ENCODE measurements around the gene VPS13C.
A peak's percentile ranks its signal among the peaks of the same experiment; 100 is the strongest.

Gene VPS13C

GRCh38 chr15:61921093-61921492, 139.2 kb downstream of the VPS13C start:
- no peak for DNase-seq

- no peak for DNase-seq
Observed at GRCh38 chr15:61917457-61917856, 142.8 kb downstream of the VPS13C start.

GRCh38 chr15:61916104-61916503, 144.1 kb downstream of the VPS13C start:
- DNase-seq: no peak

- DNase-seq: no peak
Observed at GRCh38 chr15:61915640-61916039, 144.6 kb downstream of the VPS13C start.

- no peak for DNase-seq
Observed at GRCh38 chr15:61910839-61911369, 149.3 kb downstream of the VPS13C start.

GRCh38 chr15:61908241-61908640, 152.0 kb downstream of the VPS13C start:
- no peak for DNase-seq

- DNase-seq: no peak
Observed at GRCh38 chr15:61907753-61908086, 152.5 kb downstream of the VPS13C start.

- DNase-seq: no peak
Observed at GRCh38 chr15:61906961-61907752, 153.1 kb downstream of the VPS13C start.

GRCh38 chr15:61893146-61893545, 167.1 kb downstream of the VPS13C start:
- no peak for DNase-seq

GRCh38 chr15:61892140-61892539, 168.1 kb downstream of the VPS13C start:
- no peak for DNase-seq

- no peak for DNase-seq
Observed at GRCh38 chr15:61890106-61890505, 170.1 kb downstream of the VPS13C start.

GRCh38 chr15:61889706-61890105, 170.5 kb downstream of the VPS13C start:
- DNase-seq: no peak

GRCh38 chr15:61888074-61888780, 172.0 kb downstream of the VPS13C start:
- no peak for DNase-seq

- DNase-seq: no peak
Observed at GRCh38 chr15:61880084-61880483, 180.2 kb downstream of the VPS13C start.

- DNase-seq: no peak
Observed at GRCh38 chr15:61879219-61879618, 181.0 kb downstream of the VPS13C start.

GRCh38 chr15:61871926-61872522, 188.2 kb downstream of the VPS13C start:
- DNase-seq: peak; percentile 30

GRCh38 chr15:61869656-61870055, 190.6 kb downstream of the VPS13C start:
- DNase-seq: no peak

- no peak for DNase-seq
Observed at GRCh38 chr15:61861962-61862361, 198.3 kb downstream of the VPS13C start.

- peak; percentile 78 for DNase-seq
Observed at GRCh38 chr15:61857169-61857829, 202.9 kb downstream of the VPS13C start.

- peak; percentile 26 for DNase-seq
Observed at GRCh38 chr15:61856295-61856694, 204.0 kb downstream of the VPS13C start.

GRCh38 chr15:61853195-61853594, 207.1 kb downstream of the VPS13C start:
- no peak for DNase-seq

- DNase-seq: no peak
Observed at GRCh38 chr15:61851955-61852354, 208.3 kb downstream of the VPS13C start.

- no peak for DNase-seq
Observed at GRCh38 chr15:61849447-61849846, 210.8 kb downstream of the VPS13C start.
